GM23338 (cell line): ENCODE measurements around the gene TMEM212. TPM values are rescaled to one million over a fixed set of nuclear protein-coding genes. Genes with fewer than 3 reads are reported as not detected.

Source experiments
- ATAC-seq: fragments of 200-7000 bp; cut with Tn5 transposase; 3 replicates; pipeline ENCODE4 v1.9.1; 2020
- DNase-seq: peaks from one replicate; pipeline ENCODE4 v3.0.0-alpha.2; 2015; ENCODE audit warnings: low spot score
- H2AFZ ChIP-seq: fragments of 200-600 bp; sonication (generic); 2 replicates; pipeline ENCODE4 v1.8.0; 2016; ENCODE audit warnings: antibody characterized with exemption, mild to moderate bottlenecking, moderate library complexity
- H3F3A ChIP-seq: fragments of 200-600 bp; sonication (generic); replicated peaks from 2 replicates; pipeline ENCODE4 v1.8.0; 2017; ENCODE audit warnings: antibody characterized with exemption, mixed run types, low read depth
- H3K27ac ChIP-seq: fragments of 200-600 bp; sonication (generic); 2 replicates; pipeline ENCODE4 v1.6.1; 2016; ENCODE audit warnings: low read depth
- H3K27me3 ChIP-seq: fragments of 200-600 bp; sonication (generic); 2 replicates; pipeline ENCODE4 v1.8.0; 2016; ENCODE audit warnings: mild to moderate bottlenecking, mixed run types, moderate library complexity; ENCODE audit not compliant: insufficient read depth
- H3K36me3 ChIP-seq: fragments of 200-600 bp; sonication (generic); 2 replicates; pipeline ENCODE4 v1.8.0; 2016; ENCODE audit warnings: mild to moderate bottlenecking; ENCODE audit not compliant: insufficient read depth
- H3K4me1 ChIP-seq: fragments of 200-600 bp; sonication (generic); 2 replicates; pipeline ENCODE4 v1.8.0; 2016; ENCODE audit warnings: mild to moderate bottlenecking, moderate library complexity; ENCODE audit not compliant: insufficient read depth
- H3K4me2 ChIP-seq: fragments of 200-600 bp; sonication (generic); 2 replicates; pipeline ENCODE4 v1.7.1; 2017; ENCODE audit warnings: mixed run types
- H3K4me3 ChIP-seq: fragments of 200-600 bp; sonication (generic); 2 replicates; pipeline ENCODE4 v1.6.1; 2016; ENCODE audit warnings: mixed run types
- H3K79me2 ChIP-seq: fragments of 200-600 bp; sonication (generic); replicated peaks from 2 replicates; pipeline ENCODE4 v1.8.0; 2017; ENCODE audit warnings: mild to moderate bottlenecking; ENCODE audit not compliant: insufficient read depth
- H3K9me2 ChIP-seq: fragments of 200-600 bp; sonication (generic); 2 replicates; pipeline ENCODE4 v1.8.0; 2017; ENCODE audit not compliant: insufficient read depth
- H4K20me1 ChIP-seq: fragments of 200-600 bp; sonication (generic); replicated peaks from 2 replicates; pipeline ENCODE4 v1.8.0; 2017; ENCODE audit warnings: mild to moderate bottlenecking; ENCODE audit not compliant: insufficient read depth
- H3K27ac Mint-ChIP-seq: 2 replicates; pipeline ENCODE4 v1.8.0; 2020; ENCODE audit warnings: inconsistent platforms, mild to moderate bottlenecking, moderate library complexity, mixed read lengths
- H3K27me3 Mint-ChIP-seq: 3 replicates; pipeline ENCODE4 v1.8.0; 2022; ENCODE audit warnings: low read depth, mild to moderate bottlenecking, moderate library complexity, mixed read lengths, inconsistent platforms; ENCODE audit not compliant: insufficient read depth, poor library complexity
- H3K36me3 Mint-ChIP-seq: 3 replicates; pipeline ENCODE4 v1.8.0; 2021; ENCODE audit warnings: low read depth, mild to moderate bottlenecking, inconsistent platforms, moderate library complexity, mixed read lengths
- H3K4me1 Mint-ChIP-seq: 3 replicates; pipeline ENCODE4 v1.8.0; 2020; ENCODE audit warnings: mild to moderate bottlenecking, inconsistent platforms, mixed read lengths
- H3K4me3 Mint-ChIP-seq: 3 replicates; pipeline ENCODE4 v1.8.0; 2021; ENCODE audit warnings: moderate library complexity, mild to moderate bottlenecking, inconsistent platforms, mixed read lengths
- H3K9me3 Mint-ChIP-seq: 3 replicates; pipeline ENCODE4 v1.8.0; 2020; ENCODE audit warnings: moderate library complexity, mild to moderate bottlenecking, inconsistent platforms, mixed read lengths
- CREB1 ChIP-seq: fragments of 250-450 bp; sonication (Bioruptor Pico); IDR thresholded peaks from 2 replicates; pipeline ENCODE4 v1.5.0; 2020; ENCODE audit warnings: low read depth, mild to moderate bottlenecking, moderate library complexity
- EZH2 ChIP-seq: fragments of 200-600 bp; sonication (generic); IDR thresholded peaks from one replicate; pipeline ENCODE4 v1.8.0; 2017; ENCODE audit warnings: antibody characterized with exemption, mild to moderate bottlenecking, low read depth; ENCODE audit not compliant: unreplicated experiment
- EZH2phosphoT487 ChIP-seq: fragments of 200-600 bp; sonication (generic); IDR thresholded peaks from one replicate; pipeline ENCODE4 v1.8.1; 2018; ENCODE audit warnings: antibody characterized with exemption; ENCODE audit not compliant: unreplicated experiment
- JUNB ChIP-seq: IDR thresholded peaks from one replicate; pipeline ENCODE4 v1.6.1; 2016; ENCODE audit warnings: antibody characterized with exemption; ENCODE audit not compliant: unreplicated experiment
- NANOG ChIP-seq: IDR thresholded peaks from 2 replicates; pipeline ENCODE4 v1.6.1; 2016; ENCODE audit warnings: antibody characterized with exemption, borderline replicate concordance
- POLR2AphosphoS5 ChIP-seq: IDR thresholded peaks from 2 replicates; pipeline ENCODE4 v1.6.1; 2016; ENCODE audit warnings: antibody characterized with exemption, low read depth
- STAT1 ChIP-seq: IDR thresholded peaks from one replicate; pipeline ENCODE4 v1.6.1; 2016; ENCODE audit warnings: antibody characterized with exemption; ENCODE audit not compliant: unreplicated experiment
- ZNF114 ChIP-seq: fragments of 250-450 bp; sonication (Bioruptor Pico); IDR thresholded peaks from 2 replicates; pipeline ENCODE4 v1.5.0; 2020; ENCODE audit warnings: mild to moderate bottlenecking, moderate library complexity
- ZNF331 ChIP-seq: fragments of 250-450 bp; sonication (Bioruptor Pico); IDR thresholded peaks from 2 replicates; pipeline ENCODE4 v1.5.0; 2020; ENCODE audit warnings: low read depth, mild to moderate bottlenecking, moderate library complexity
- polyA plus RNA-seq: library from polyadenylated mRNA; unstranded; fragments of >200 nt; fragmentation: Nextera tagmentation; extraction: Ambion mirVana; gene quantifications from 2 replicates; pipeline ENCODE4 v1.2.1, GENCODE V29; 2016
- total RNA-seq: library from RNA; depleted of rRNA; stranded (reverse); fragments of >200 nt; shearing (Covaris generic); gene quantifications from 2 replicates; pipeline ENCODE4 v1.2.3, GENCODE V29; 2014
- TF ChIP-seq, protein P1 (sequence below): IDR thresholded peaks from 2 replicates; pipeline ENCODE4 v1.6.1; 2016; ENCODE audit warnings: antibody characterized with exemption
- TF ChIP-seq, protein P2 (sequence below): IDR thresholded peaks from one replicate; pipeline ENCODE4 v1.6.1; 2018; ENCODE audit warnings: antibody characterized with exemption; ENCODE audit not compliant: unreplicated experiment
- TF ChIP-seq, protein P3 (sequence below), 2 experiments: fragments of 200-600 bp in 1 of 2; sonication (generic) in 1 of 2; conservative IDR thresholded peaks; 2 replicates each; pipeline versions ENCODE4 v1.5.1 to v1.6.1; 2016 to 2017; ENCODE audit warnings: antibody characterized with exemption in 2 of 2, low read depth in 2 of 2, mild to moderate bottlenecking in 2 of 2, moderate library complexity in 1 of 2

Gene TMEM212
- total and polyA plus RNA-seq, 2 experiments from 2014 or later, result not detected

DNA sequence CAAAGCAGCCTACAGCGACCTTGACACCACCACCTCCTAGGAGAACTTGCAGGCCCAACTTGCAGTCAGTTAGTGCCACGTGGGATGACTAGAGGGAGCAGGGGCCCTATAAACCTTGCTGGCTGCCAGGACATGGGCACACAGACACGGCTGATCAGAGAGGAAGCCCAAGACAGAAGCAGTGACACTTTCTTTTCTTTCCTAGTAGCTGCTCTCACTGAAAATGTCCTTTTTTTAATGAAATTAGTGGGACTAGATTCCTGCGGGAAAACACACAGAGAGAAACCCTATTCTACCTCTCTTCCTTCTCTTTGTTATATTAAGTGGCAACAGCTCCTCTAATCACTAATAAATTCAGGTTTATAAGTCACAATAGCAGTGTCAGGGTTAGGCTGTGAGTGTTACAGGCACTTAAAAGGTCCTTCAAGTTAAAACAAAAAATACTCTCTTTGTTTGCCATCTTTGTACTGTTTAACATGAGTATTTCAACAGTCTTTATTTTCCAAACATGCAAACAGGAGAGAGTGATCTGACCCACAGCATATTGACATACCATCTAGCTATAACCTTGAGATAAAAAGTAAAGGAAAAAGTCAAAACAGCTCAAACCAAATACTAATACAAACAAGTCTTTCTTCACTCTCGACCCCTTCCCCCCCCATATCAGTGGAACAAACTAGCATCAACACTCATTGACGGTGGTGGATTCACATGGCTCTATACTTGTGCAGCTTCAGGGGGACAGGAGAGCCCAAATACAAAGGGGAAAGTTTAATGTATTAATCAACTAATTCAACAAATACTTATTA, 2.1 kb upstream of the TMEM212 start:
- peak overlapping the region; percentile 82 for H2AFZ ChIP-seq
- no peaks in the 10 kb centered on the region for H3F3A ChIP-seq
- peaks cover 20% of the 10 kb centered on the region for H3K4me1 Mint-ChIP-seq
- no peaks in the 10 kb centered on the region for H3K27me3 Mint-ChIP-seq
- ATAC-seq, result peak; percentile 49; the same call in 2 of the 3 replicates
- no peak overlapping the region for H3K4me2 ChIP-seq
- no peaks in the 10 kb centered on the region for H4K20me1 ChIP-seq
- no peaks in the 10 kb centered on the region for H3K36me3 ChIP-seq
- H3K27ac ChIP-seq, result no peak overlapping the region
- no peak overlapping the region for H3K4me3 Mint-ChIP-seq
- DNase-seq, result no peak
- no peaks in the 10 kb centered on the region for H3K9me3 Mint-ChIP-seq
- H3K4me1 ChIP-seq, result no peaks in the 10 kb centered on the region
- H3K4me3 ChIP-seq, result no peak overlapping the region
- no peaks in the 10 kb centered on the region for H3K36me3 Mint-ChIP-seq
- no peaks in the 10 kb centered on the region for H3K27me3 ChIP-seq
- H3K27ac Mint-ChIP-seq, result no peak overlapping the region
- TF ChIP-seq ZNF114 (CRISPR knock-in tag) (no peak), JUNB (no peak), CREB1 (CRISPR knock-in tag) (no peak), POLR2AphosphoS5 (no peak), EZH2 (no peak), NANOG (no peak), EZH2phosphoT487 (no peak)
- TF ChIP-seq, protein P1, sequence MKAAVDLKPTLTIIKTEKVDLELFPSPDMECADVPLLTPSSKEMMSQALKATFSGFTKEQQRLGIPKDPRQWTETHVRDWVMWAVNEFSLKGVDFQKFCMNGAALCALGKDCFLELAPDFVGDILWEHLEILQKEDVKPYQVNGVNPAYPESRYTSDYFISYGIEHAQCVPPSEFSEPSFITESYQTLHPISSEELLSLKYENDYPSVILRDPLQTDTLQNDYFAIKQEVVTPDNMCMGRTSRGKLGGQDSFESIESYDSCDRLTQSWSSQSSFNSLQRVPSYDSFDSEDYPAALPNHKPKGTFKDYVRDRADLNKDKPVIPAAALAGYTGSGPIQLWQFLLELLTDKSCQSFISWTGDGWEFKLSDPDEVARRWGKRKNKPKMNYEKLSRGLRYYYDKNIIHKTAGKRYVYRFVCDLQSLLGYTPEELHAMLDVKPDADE, result no peak
- H3K9me2 ChIP-seq, result no peaks in the 10 kb centered on the region
- no peaks in the 10 kb centered on the region for H3K79me2 ChIP-seq

DNA sequence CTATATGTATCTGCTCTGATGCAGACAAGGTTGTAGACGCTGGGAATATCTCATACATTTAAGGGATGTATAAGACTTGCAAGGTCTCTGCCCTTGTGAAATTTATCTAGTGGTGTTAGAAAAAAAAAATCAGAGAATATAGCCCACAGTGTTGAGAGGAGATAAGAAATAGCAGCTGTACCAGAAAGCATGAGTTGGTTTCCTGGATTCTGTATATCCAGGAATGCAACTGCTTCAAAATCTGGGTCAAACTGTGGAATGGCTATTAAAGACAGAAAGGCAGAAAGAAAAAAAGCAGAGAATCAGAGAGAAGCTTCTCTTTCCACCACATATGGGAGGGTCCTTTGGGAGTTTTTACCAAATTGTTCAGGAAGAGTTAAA, 1.5 kb upstream of the TMEM212 start:
- H3K36me3 ChIP-seq, result no peaks in the 10 kb centered on the region
- no peaks in the 10 kb centered on the region for H3K27me3 ChIP-seq
- peaks cover 20% of the 10 kb centered on the region for H3K4me1 Mint-ChIP-seq
- no peak overlapping the region for H3K4me3 Mint-ChIP-seq
- H3K36me3 Mint-ChIP-seq, result no peaks in the 10 kb centered on the region
- H2AFZ ChIP-seq, result no peak overlapping the region
- no peak for DNase-seq
- H4K20me1 ChIP-seq, result no peaks in the 10 kb centered on the region
- H3K27me3 Mint-ChIP-seq, result no peaks in the 10 kb centered on the region
- H3K27ac ChIP-seq, result no peak overlapping the region
- no peak overlapping the region for H3K4me2 ChIP-seq
- H3K4me3 ChIP-seq, result no peak overlapping the region
- no peaks in the 10 kb centered on the region for H3K79me2 ChIP-seq
- H3F3A ChIP-seq, result no peaks in the 10 kb centered on the region
- H3K9me2 ChIP-seq, result no peaks in the 10 kb centered on the region
- no peak for ATAC-seq
- no peaks in the 10 kb centered on the region for H3K4me1 ChIP-seq
- no peaks in the 10 kb centered on the region for H3K9me3 Mint-ChIP-seq
- no peak overlapping the region for H3K27ac Mint-ChIP-seq
- TF ChIP-seq JUNB, result no peak
- TF ChIP-seq, protein P2, sequence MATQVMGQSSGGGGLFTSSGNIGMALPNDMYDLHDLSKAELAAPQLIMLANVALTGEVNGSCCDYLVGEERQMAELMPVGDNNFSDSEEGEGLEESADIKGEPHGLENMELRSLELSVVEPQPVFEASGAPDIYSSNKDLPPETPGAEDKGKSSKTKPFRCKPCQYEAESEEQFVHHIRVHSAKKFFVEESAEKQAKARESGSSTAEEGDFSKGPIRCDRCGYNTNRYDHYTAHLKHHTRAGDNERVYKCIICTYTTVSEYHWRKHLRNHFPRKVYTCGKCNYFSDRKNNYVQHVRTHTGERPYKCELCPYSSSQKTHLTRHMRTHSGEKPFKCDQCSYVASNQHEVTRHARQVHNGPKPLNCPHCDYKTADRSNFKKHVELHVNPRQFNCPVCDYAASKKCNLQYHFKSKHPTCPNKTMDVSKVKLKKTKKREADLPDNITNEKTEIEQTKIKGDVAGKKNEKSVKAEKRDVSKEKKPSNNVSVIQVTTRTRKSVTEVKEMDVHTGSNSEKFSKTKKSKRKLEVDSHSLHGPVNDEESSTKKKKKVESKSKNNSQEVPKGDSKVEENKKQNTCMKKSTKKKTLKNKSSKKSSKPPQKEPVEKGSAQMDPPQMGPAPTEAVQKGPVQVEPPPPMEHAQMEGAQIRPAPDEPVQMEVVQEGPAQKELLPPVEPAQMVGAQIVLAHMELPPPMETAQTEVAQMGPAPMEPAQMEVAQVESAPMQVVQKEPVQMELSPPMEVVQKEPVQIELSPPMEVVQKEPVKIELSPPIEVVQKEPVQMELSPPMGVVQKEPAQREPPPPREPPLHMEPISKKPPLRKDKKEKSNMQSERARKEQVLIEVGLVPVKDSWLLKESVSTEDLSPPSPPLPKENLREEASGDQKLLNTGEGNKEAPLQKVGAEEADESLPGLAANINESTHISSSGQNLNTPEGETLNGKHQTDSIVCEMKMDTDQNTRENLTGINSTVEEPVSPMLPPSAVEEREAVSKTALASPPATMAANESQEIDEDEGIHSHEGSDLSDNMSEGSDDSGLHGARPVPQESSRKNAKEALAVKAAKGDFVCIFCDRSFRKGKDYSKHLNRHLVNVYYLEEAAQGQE, result no peak
- no peak for TF ChIP-seq POLR2AphosphoS5
- no peak for TF ChIP-seq ZNF331 (CRISPR knock-in tag)
- TF ChIP-seq STAT1, result no peak
- TF ChIP-seq, protein P1, result no peak
- no peak for TF ChIP-seq EZH2
- no peak for TF ChIP-seq CREB1 (CRISPR knock-in tag)
- TF ChIP-seq EZH2phosphoT487, result no peak
- TF ChIP-seq, protein P3, sequence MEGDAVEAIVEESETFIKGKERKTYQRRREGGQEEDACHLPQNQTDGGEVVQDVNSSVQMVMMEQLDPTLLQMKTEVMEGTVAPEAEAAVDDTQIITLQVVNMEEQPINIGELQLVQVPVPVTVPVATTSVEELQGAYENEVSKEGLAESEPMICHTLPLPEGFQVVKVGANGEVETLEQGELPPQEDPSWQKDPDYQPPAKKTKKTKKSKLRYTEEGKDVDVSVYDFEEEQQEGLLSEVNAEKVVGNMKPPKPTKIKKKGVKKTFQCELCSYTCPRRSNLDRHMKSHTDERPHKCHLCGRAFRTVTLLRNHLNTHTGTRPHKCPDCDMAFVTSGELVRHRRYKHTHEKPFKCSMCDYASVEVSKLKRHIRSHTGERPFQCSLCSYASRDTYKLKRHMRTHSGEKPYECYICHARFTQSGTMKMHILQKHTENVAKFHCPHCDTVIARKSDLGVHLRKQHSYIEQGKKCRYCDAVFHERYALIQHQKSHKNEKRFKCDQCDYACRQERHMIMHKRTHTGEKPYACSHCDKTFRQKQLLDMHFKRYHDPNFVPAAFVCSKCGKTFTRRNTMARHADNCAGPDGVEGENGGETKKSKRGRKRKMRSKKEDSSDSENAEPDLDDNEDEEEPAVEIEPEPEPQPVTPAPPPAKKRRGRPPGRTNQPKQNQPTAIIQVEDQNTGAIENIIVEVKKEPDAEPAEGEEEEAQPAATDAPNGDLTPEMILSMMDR (conservative IDR thresholded peaks at IDR 0.05; ENCODE audit: low read depth in 2 of 2), result no peak
- no peak for TF ChIP-seq ZNF114 (CRISPR knock-in tag)
- no peak for TF ChIP-seq NANOG
